NCI-H2107 (cell line): ENCODE results near the gene CNOT8.
"Not testable (repeated sequence)": the region's sequence is repeated elsewhere in the genome, so short reads cannot be mapped to it uniquely, and the experiment has no call there.

ENCODE experiments used
- DNase-seq: peaks from one replicate; lab custom pipeline; 2025; lab: John Stamatoyannopoulos, UW

The CNOT8 gene

GRCh38 chr5:154858297-154858971, at the start of gene CNOT8:
Gene CNOT8, plus strand, starts transcription at chr5:154858627. Its CDS starts 4,652 bp downstream, at chr5:154863279.
- DNase-seq, result peak; percentile 77

DNA sequence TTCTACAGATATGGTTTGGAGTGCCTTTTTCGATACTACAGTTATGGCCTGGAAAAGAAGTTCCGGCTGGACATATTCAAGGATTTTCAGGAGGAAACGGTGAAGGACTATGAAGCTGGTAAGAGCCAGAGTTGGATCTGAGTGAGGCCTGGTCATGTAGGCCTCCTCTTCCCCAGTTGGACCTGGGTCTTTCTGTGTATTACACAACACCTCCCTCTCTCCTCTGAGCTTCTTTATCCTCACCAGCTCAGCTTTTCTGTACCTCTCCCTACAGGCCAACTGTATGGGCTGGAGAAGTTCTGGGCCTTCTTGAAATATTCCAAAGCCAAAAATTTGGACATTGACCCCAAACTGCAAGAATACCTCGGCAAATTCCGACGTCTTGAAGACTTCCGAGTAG, 47.2 kb upstream of the CNOT8 start:
- DNase-seq, result no peak

DNA sequence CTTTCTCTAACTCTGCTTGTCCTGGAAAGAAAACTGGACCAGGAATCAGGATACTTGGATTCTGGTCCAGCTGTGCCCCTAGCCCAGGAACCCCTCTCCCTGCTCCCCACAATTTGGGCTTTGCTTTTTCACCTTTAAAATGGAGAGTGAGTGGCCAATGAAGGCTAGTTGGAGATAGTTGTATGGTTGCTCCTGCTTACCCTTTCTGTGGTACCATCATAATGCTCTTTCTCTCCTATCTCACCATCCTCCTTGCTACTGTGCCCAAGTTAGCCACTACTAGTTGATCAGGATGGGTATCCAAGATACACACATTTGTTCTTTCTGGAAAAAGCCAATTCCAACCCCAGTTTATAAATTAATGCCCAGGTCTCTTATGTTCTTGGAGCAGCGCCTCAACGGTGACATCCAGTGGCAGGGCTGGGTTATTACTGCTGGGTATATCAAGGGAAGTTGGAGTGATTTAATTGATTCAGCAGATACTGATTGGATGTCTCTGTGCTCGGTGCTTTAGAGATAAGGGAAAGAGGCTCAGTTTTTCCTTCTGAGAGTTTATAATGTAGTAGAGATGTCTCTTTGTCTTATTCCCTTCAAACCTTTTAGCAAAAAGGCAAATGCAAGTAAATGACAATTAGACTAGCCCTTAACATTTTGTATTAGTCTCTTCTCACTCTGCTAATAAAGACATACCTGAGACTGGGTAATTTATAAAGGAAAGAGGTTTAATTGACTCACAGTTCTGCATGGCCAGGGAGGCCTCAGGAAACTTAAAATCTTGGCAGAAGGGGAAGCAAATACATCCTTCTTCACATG, 46.6 kb upstream of the CNOT8 start:
- DNase-seq, result no peak

DNA sequence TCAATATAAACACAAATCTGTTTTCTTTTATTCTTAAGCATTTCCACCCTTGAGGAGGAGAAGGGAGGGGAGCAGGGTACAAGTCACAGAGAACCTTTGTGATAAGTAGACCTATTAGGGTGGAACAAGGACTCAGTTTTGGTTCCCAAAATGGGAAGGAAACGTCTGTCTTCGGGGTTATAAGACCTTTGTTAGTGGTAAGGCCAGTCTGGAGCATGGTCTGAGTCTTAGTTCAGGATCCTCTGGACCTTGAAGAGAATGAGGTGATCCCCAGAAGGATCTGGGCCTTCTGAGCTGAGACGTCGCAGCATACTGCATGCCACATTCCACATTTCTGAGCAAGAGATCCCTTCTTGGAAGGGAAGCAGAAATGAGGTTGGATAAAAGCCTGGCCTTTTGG, 45.3 kb upstream of the CNOT8 start:
- DNase-seq, result no peak

- DNase-seq, result no peak
Measured at GRCh38 chr5:154813736-154814135, 44.7 kb upstream of the CNOT8 start.

DNA sequence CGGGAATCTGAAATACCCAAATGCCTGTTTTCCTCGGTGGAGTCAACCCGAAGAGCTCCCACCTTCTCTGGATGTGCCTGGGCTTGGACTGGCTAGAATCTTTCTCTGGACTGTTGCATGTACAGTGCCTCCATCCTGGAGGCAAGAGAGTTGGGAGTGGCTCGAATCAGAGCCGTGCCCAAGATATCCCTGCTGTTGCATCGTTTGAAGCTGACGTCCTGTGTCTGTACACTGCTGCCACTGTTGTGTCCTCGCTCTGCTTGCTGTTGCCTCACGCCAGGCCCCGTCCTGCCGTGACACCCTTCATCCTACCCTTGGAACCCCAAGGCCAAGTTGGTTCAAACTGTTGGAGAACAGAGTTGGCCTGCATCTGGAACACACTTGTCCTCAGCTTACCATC, 43.4 kb upstream of the CNOT8 start:
- DNase-seq, result no peak

DNA sequence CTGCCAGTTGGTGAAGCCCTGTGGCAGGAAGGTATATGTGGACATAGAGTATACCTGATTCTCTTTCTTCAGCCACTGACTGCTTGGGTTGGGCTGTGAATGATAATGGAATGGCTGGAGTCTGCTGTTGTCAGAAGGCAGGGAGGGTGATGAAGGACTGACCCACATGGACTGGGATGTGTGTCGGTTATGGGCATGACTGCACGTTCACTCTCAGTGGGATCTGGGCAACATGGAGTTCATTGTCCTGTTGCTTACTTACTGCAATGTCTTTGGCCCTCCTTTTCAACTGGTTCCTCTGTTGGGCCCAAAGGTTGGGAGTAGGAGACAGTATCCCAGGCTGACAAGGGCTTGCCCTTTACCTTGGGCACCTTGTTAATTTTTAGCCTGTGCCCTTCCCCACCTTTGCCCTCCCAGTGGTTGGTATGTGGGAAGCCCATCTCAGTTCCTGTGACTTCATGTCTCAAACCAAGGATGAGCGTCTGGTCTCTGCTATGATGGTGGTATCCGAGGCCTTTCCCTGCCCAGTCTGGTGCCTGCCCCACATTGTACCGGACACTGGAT, 42.7 kb upstream of the CNOT8 start:
- DNase-seq, result no peak

- no peak for DNase-seq
Measured at GRCh38 chr5:154816891-154817492, 41.4 kb upstream of the CNOT8 start.

DNA sequence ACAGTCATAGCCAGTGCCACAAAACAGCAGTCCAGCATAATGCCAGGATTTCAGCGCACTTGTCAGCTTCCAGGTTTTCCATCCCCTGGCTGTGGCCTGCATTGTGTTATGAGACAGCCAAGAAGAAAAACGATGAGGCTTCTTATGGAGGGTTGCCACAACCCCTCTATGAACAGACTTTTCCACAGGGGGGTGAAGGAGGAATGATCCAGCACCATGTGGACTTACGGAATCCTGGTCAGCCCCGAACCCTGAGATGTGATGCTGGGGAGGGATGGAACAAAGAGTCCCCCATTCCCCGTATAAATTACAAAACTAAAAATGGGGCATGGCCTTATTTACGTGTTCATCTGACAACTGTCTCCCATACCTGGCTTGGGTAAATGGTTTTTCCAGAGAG, 40.6 kb upstream of the CNOT8 start:
- no peak for DNase-seq

- DNase-seq, result no peak
Measured at GRCh38 chr5:154818471-154819116, 39.8 kb upstream of the CNOT8 start.

DNA sequence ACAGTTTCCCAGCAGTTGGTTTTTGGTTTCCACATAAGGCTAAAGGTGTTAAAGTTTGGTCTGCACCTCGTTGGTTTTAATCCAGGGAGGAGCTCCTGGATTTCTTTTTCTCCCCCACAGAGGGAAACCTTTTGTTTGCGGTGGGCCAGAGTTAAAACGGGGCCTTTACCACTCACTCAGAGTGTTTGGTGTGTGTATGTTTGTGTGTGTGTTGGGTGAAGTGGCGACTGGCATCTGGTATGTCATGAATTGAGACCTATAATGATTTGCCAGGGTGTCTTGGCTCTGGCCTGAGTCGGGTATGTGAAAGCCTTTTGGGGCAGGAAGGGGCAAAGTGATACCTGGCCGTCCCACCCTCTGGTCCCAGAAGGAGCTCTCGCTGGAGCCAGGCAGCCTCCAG, 38.9 kb upstream of the CNOT8 start:
- no peak for DNase-seq

GRCh38 chr5:154820383-154820782, 38.0 kb upstream of the CNOT8 start:
- DNase-seq, result no peak

GRCh38 chr5:154822896-154823295, 35.5 kb upstream of the CNOT8 start:
- not testable (repeated sequence) for DNase-seq

GRCh38 chr5:154823605-154824004, 34.8 kb upstream of the CNOT8 start:
- no peak for DNase-seq

- DNase-seq, result no peak
Measured at GRCh38 chr5:154824070-154824469, 34.4 kb upstream of the CNOT8 start.

DNA sequence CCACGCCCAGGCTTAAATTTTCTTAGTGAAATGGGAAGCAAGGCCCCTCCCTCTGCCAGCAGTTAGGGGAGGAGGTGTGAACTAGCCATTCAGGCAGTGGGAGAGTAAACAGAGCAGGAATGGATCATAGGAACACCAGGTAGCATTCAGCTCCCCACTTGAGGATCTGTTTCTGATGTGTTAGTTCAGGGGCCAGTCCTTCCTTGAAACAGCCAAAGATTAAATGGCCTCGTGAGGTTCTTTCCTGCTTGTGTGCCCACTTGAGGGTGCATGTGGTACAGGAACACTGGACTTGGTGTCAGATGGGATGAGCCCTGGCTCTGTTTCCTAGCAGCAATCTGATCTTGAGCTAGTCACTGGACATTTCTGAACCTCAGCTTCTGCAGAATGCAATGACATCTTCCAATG, 29.2 kb upstream of the CNOT8 start:
- DNase-seq, result no peak

- DNase-seq, result no peak
Measured at GRCh38 chr5:154829589-154830218, 28.7 kb upstream of the CNOT8 start.

DNA sequence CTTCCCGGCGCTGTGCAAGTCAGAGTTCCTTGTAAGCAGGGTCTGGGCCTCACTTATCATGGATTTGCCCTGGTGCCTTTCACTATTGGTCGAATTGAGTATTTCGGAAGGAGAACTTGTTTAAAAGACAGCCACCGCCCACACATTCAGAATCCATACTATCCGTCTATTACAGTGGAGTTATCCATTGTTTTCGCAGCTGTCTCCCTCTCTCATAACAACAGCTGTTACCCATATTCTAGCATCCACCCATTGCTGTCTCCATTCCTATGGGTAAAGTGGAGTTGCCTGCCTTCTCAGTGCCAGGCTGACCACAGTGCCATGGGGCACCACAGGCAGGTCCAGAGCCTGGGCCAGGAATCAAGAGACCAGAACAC, 28.2 kb upstream of the CNOT8 start:
- no peak for DNase-seq

DNA sequence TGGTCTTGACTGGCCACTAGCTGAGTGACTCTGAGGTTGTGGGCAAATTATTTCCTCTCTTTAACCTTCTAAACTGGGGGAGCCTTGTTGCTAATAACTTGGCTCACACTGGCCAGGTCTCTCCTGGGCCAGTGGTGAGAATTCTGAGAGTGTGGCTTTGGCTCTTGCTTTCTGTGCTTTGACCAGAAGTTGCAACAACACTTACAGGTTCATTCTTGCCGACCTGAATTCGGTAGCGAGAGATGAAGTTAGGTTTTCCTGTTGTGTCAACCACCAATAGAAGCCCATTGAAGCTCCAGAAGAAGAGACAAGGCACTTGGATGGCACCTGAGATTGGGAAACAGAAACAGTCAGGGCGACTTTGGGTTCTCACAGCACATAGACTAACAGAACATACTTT, 27.8 kb upstream of the CNOT8 start:
- no peak for DNase-seq

DNA sequence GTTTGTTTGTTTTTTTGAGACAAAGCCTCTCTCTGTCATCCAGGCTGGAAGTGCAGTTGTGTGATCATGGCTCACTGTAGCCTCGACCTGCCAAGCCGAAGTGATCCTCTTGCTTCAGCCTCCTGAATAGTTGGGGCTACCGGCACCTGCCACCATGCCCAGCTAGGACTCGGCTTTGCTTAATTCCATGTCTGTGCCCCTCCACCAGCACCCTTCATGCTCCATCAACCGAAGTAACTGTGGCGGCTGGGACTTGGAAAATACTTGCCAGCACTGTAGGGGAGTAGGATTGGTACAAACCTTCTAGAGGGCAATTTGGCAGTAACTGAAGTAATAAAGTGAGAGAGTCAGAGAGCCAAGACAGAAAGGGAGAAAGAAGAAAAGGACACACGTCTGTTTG, 27.0 kb upstream of the CNOT8 start:
- no peak for DNase-seq

- DNase-seq, result not testable (repeated sequence)
Measured at GRCh38 chr5:154832804-154833203, 25.6 kb upstream of the CNOT8 start.

DNA sequence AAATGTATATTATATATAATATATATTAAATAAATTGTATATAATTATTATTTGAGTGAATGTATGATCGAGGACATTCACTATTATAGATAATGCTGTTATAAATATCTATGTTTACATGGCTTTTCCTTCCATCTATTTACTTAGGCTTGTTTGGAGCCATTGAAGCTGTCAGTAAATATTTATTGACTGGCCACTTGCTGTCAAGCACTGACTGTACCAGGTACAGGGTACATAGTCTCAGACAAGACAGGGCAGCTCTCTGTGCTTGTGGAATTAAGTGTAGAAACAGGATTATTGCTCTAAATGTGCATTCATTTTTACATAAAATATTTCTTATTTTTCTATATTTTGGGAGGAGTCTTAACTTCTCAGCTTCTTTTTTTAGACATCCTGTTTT, 24.4 kb upstream of the CNOT8 start:
- no peak for DNase-seq
